Stimulated activated CD4-positive, alpha-beta T cell treated with anti-CD3 and anti-CD28 coated beads, TNF-alpha, amount 100 ng/mL, for 24 hours (primary cell): ENCODE measurements around the gene THUMPD2.
"Not testable (repeated sequence)": the region's sequence is repeated elsewhere in the genome, so short reads cannot be mapped to it uniquely, and the experiment has no call there.

Experiments used
- DNase-seq, 3 experiments: peaks; one replicate each; pipeline ENCODE4 v3.0.0-alpha.2; 2020; ENCODE audit warnings: low read depth in 3 of 3

The THUMPD2 gene

DNA sequence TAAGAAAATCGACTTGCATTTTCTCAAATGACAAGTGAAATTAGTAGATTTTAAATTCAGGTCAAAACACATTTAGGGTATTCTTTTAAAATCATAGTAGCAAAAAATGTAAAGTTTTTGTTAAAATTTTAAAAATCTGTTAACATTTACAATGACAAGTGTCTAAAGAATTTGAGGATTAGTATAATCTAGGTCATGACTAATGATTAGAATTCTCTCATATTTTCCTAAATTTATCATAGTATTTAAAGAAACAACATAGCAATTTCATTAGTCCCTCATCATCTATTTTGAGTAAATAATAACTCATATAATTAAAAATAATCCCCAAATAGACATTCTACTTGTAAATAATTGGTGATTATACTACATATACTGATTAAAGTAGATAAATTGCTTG, 23.6 kb downstream of the THUMPD2 start:
- no peak for DNase-seq

DNA sequence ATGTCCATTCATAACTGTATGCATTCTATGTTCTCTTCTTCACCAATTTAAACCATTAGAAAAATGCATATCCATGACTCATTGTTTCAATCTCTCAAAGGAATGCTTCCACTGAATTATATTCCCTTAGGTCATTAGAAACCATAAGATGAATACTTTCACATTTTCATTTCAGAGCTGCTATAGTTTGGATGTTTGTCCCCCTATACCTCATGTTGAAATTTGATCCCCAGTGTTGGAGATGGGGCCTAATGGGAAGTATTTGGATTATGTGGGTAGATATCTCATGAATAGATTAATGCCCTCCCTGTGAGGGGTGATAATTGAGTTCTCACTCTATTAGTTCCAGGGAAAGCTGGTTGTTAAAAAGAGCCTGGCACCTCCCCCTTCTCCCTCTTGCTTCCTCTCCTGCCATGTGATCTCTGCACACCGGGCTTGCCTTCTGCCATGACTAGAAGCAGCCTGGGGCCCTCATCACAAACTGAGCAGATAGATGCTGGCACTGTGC, 35.7 kb downstream of the THUMPD2 start:
- DNase-seq, result no peak

DNA sequence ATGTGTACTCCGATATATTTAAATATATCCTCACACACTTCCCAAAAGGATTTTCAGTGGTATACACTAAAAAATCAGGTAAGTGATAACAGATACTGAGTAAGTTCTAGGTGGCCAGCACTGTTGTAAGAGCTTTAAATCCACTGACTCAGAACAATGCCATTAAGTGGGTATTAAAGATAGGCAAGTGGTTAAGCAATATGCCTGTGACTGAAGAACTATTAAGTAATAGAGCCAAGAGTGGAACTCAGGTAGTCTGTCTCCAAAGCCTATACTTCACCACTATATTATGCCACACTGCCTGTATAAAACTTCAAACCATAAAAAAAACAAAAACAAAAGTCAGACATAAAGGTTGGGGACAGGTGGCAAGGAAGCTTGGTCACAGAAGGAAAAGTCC, 37.2 kb downstream of the THUMPD2 start:
- DNase-seq, result no peak

DNA sequence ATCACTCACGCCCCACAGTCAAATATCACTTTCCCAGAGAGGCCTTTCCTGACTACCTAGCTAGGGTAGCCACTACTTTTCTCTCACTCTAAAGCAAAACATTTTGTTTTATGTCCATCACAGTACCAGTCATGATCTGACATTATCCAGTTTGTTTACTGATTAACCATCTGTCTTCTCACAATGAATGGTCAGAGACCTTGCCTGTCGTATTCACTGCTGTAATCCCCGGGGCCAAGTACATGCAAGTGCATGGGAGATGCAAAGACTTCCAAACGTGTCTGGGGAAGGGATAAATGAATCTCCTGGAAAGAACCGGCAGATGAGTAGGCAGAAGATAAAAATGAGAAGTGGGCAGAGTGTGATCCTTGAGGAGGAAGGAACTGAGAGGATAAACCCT, 39.7 kb downstream of the THUMPD2 start:
- no peak for DNase-seq

DNA sequence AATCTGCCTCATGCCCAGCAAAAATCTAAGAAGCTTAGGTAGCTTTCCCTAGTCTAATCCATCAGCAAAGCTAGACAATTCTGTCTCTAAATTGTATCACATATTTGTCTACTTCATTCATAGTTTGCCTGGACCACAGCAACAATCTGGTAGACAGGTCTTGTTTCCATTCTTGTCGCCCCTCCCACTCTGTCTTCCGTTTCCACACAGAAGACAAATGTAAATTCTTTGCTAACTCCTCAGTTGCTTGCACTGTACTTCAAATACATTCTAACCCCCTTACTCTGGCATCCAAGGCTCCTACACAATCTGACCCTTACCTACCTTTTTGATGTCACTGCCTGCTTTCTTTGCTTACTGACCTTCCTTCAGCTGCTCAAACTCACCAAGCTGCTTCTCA, 40.1 kb downstream of the THUMPD2 start:
- no peak for DNase-seq

DNA sequence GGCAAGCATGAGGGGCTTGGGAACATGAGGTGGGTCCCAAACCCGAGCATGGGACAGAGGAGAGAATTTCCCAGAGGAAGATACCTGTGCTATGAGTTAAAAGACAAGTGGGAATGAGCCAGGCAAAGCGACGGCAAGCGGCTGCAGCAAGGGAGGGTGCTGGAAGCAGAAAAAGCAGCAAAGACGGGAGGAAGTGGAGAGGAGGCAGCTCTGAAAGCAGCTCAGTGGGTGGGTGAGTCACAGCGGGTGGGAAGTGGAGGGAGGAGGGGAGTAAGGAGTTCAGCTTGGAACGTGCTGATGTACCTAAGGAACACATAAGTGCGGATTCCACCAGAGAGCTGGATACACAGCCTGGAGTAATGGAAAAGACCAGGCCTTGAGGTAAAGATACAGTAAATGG, 41.4 kb downstream of the THUMPD2 start:
- DNase-seq, result no peak

DNA sequence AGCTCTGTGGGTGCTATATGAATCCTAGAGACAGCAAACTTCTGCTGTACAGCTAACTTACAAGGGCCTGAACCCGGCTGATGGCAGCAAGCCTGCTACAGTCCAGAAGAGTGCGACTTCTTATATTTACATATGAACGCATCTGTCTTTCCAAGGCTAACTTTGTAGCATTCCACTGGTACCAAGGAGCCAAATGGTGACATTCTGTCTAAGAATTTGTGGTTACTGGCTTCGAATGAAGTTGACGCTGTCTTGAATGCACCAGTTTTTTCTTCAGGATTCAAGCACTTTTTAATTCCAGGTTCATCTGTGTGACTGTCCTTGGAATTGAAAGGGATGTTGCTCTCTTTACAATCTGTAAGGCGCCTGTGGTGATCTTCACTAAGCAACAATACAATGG, 42.4 kb downstream of the THUMPD2 start:
- DNase-seq, result no peak

DNA sequence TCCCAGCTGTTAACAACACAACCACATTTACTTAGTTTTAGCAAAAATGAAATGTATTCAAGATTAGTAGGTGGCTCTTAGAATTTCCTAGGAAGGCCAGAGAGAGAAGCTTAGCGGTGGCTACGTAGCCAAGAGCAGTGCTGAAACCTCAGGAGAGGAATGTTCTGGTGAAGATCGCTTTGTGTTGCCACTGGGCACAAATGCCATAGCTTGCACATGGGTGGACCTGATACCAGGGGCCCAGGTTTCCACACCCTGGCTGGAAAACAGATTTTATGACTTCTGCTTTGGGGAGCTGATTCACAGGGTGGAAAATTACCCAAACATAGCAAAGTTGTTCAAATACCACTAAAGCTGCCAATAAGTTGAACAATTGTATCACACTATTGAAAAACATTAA, 43.4 kb downstream of the THUMPD2 start:
- DNase-seq, result no peak

DNA sequence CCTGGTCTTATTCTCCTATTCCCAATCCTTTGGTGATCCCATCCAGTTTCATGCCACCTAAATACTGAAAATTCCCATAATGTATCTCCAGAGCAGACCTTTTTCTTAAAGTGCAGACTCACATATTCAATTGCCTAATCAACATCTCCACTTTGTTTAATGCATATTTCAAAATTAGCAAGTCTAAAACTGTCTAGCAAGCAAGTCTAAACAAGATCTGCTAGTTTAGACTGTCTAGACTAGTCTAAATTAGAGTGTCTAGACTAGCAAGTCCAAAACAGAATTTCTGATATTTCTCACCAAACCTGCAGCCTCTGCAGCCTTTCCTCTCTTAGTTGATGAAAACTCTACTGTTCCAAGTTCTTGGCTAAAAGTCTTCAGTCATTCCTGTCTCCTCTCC, 44.6 kb downstream of the THUMPD2 start:
- DNase-seq, result no peak

DNA sequence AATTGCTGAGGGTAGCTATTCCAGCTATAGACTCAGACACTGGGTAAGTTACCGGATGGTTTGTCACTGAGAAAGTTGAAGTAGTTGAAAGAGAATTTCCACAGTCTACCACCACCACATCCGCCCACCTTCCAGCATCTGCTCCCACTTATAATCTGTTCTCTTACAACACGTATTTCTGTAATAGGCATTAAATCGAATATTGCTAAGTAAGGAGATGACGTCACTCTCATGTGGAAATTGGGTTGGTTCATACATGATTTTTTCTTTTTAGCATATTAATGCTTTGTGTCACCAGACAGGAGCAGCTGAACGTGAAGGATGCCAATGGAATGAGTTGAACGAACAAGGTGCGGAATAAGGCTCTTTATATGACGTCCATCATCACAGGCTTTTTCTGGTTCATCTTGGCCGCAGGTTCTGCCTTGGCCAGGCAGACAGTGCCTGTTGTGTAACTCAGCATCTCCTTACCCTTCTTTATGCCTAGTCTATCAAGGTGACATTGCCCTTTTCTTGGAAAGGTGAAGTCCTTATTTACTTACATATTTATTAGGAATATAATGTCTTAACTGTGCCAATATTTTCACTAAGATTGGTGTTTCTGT, 45.9 kb downstream of the THUMPD2 start:
- no peak for DNase-seq

DNA sequence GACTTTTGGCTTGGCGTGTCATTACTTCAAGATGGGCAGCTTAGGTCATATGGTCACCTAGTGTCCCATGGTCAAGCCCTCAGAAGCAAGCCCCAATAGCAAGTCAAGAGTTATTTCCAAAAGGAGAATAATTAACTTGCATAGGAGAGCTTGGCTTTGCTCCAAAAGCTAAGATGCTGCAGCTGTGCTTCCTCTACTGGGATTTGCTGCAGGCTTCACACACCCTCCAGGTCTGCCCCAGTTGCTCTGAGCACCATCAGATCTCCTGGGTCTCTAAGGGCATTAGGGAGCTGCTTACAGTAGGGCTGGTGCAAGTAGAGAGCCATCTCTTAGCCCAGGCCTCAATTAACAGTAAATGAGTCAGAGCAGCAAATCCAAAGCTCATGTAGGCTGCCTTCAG, 46.6 kb downstream of the THUMPD2 start:
- no peak for DNase-seq

DNA sequence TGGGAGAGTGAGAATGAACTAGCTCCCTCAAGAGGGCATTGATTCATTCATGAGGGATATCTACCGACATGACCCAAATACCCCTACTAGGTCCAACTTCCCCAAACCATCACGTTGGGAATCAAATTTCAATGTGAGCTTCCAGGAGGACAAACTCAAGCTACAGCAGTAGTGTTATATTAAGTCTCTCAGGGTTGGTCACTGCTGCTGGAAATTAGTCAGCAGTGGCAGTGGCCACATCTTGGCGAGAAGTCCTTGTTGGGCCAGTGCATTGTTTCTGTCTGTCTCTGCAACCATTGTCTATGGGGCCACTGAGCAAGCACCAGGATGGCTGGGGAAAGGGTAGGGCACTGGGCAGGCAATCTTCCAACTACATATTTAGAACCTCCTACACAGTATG, 47.5 kb downstream of the THUMPD2 start:
- DNase-seq, result no peak

DNA sequence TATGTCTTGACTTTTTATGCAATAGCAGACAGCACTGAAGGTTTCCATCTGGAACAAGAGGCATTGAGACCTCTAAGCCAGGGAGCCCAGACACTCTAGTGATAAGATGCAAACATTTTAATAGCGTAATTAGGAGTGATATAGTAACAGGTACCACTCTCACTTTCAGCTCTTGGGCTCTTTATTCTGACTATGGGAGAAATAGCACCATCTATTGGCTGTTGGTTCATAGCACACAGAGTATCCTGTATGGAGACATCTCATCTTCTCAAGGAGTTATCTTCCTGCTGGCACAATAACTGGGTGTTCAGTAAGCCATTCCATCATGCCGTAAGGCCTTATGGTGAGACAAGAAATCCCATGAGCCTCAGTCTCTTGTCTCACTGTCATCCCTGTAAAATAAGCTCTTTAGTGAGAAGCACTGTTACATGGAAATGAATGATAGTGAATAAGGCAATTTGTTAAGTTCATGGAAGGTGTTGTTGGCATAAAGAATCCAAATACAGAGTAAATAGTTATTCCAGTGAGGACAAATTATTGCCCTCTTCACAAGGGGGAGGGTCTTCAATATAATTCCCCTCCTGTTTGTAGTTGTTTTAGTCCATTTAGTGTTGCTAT, 48.3 kb downstream of the THUMPD2 start:
- DNase-seq, result no peak

DNA sequence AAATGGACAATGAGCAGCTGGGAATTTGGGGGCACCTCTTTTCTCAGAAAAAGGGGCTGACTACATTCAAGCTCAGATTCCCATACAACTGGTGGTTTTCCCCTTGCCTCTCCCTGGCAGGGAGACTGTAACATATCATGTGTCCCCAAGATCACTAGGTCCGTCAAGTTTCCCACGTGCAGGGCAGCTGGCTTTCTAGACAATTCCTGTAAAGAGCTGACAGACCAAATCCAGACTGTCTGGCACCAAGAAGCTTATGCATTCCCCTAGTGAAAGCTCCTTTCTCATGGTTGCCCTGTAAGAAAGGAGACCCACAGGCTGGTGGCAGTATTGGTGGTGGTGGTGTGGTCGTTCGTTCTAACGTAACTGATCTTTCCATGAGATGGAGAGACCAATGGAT, 48.8 kb downstream of the THUMPD2 start:
- no peak for DNase-seq

DNA sequence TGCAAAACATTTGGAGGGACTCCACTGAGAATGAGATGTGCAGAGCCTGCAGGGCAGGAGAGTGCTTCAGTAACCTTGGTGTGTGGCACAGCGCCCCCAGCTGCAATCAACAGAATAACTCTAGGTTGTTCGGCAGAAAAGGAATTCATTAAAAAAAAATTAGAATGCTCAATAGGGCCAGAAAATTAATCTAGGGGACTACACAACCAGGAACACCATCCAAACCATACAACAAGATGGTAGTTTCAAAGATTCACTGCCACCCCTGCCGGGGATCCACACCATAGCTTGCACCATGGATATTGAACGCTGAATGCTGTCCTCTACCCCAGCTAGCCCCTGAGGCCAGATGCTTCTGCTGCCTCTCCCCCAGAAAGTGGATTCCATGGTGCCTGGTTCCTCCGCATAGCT, 50.1 kb downstream of the THUMPD2 start:
- DNase-seq, result peak in 1 of 3 experiments; percentile 22

DNA sequence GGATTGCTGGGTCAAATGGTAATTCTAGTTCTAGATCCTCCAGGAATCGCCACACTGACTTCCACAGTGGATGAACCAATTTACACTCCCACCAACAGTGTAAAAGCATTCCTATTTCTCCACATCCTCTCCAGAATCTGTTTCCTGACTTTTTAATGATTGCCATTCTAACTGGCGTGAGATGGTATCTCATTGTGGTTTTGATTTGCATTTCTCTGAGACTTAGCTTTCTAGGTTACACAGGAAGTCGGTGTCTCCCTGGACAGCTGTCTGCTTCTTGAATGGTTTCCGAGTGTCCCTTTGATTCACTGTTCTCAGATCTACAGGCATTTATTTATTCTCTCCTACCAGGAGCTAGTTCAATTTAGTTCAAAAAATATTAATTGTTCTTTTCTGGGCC, 51.0 kb downstream of the THUMPD2 start:
- not testable (repeated sequence) for DNase-seq

DNA sequence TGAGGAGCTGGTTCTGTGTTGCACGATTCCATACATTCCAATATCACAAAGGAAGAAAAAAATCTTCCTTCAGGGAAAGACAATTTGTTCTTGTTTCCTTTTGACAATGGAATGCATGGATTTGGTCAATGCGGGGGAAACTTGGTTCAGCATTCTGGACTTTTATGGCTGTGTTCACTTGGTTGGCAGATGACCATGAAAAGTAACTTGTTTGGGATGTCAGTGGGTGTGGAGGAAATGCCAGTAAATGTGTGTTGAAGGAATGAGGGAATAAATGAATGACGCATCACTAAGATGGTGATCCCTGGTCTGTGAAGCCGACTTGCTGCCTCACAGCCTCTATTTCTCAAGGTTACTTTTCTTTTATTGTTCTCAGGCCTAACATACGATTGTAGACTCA, 53.7 kb downstream of the THUMPD2 start:
- DNase-seq, result no peak

DNA sequence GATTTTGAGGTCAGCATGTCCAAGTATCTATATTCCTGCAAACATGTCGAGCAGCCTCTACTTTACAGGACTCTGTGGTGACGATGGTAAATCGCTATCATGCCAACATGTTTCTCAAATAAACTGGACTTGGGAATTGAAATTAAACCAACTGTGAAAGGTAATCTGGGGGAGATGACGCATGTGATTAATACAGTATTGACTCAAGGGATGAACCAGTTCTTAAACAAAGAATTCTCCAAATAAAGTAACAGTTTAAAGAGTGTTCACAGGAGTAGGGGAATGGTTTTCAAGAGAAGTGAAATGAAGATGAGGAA, 54.3 kb downstream of the THUMPD2 start:
- DNase-seq, result no peak

DNA sequence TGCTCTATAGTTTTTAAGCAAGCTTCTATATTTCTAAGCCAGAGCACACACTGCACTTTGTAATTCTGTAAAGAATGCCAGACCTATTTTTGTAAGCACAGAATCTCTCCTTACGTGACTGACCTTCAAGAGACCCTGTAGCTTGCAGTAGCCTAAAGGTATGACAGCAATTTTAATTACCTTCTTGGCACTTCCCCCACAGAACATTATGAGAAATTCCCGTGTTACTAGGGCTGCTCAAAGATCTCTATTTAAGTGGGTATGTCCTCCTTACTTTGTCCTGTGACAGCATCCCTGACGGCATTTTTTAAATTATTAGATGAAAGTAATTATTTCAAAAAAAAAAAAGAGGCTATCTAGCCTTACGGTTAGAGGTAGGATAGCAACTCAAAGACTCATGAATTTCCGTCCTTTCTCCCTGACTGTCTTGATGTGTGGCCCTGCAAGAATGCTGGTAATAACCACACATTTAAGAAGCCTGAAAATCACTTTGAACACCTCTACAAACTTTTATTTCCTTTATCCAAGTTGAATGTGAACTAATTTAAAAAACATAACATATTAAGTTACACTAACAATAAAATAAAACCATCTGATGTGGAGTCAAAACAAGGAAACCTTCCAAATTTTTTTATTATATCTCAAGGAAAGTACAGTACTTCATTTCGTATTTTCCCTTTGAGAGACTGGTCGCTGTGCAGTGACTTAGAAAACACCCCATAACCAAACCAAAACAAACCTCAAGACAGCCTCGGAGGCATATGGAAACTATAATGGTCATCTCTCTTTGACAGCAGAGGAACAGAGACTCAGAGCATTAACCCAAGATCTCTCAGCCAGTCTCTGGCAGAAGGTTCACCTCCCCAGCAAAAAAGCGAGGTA, 54.9 kb downstream of the THUMPD2 start:
- no peak for DNase-seq

DNA sequence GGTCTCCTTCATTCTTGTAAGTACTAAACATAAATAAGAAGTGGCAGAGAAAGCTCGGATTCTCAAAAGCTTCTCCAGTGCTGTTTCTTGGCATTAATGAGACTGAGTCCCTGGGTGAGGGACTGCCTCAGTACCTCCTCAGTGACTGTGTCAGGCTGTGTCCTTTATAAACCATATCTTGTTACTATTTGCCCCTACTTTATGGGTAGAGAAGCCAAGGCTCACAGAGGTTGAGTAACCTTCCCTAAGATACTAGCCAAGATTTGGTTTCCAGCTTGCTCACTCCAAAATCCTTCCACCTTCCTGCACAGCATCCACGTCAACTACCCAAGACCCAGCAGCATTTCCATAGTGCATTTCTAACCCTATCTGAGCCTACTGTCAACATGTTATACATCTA, 55.6 kb downstream of the THUMPD2 start:
- no peak for DNase-seq

DNA sequence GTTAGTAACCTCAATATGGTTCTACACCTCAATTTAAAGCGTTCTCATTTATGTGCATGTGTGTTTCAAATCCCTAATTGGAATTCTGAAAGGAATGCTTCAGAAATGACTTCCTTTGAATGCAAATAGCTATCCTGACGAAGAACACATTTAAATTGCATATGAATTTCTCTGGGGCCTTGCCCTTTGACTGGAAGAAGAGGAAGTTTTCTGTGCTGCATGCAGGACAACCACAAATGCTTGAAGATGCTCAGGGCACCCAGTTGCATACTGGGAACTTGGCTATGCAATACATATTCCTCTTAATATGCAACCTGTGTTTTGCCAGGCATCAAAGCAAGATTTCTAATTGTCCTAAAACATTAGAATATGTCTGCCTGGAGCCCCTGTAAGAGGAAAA, 58.1 kb downstream of the THUMPD2 start:
- DNase-seq, result no peak

DNA sequence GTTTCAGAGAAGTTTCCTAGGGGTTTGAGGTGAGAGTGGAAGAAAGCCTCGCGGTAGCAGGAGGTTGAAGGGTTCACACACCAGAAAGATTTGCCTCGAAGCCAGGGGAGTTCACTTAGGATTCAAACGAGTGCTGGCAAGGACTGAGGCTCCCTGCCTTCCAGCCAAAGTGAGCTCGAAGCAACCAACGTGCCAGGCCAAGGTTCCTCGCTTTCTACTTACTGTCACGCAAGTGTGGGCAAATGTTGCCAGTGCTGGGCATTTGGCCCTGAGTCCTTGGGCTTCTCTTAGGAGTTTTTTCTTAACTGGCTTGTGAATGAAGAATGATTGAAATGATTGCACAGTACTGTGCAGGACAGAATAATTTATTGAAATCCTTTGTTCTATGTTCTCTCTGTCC, 59.7 kb downstream of the THUMPD2 start:
- no peak for DNase-seq

DNA sequence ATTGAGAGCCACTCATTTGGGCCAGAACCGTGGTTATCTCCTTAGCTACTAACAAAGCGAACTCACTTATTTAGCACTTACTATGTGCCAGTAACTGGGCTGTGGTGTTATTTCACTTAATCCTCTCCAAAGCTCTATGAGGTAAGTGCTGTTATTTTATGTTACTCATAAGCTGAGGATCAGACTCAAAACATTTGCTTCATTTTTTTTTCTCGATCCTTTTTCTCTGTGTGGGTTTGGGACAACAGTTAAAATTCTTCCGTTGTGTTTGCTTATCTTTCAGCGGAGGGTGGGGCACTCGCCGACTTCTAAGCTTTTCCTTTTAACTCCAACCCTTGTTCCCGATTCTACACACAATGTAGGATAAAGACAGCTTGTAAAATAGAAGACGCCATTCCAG, 60.6 kb downstream of the THUMPD2 start:
- DNase-seq, result no peak
